Trophoblast cell (in vitro differentiated cells and primary cell): ENCODE measurements around the gene IL1R1.

Experiments
- DNase-seq, 2 donors: peaks; one replicate each; pipeline ENCODE4 v3.0.0-alpha.2; 2016
- H2AFZ ChIP-seq: 2 replicates; pipeline ENCODE4 v1.6.1; 2013; ENCODE audit warnings: low read length, moderate library complexity, mild to moderate bottlenecking; ENCODE audit not compliant: insufficient read depth, poor library complexity
- H2AK5ac ChIP-seq: 2 replicates; pipeline ENCODE4 v1.6.1; 2013; ENCODE audit warnings: mild to moderate bottlenecking, low read length
- H2BK120ac ChIP-seq: 2 replicates; pipeline ENCODE4 v1.6.1; 2013; ENCODE audit warnings: low read length, mild to moderate bottlenecking, moderate library complexity; ENCODE audit not compliant: insufficient read depth, poor library complexity
- H2BK12ac ChIP-seq: 2 replicates; pipeline ENCODE4 v1.6.1; 2013; ENCODE audit warnings: mild to moderate bottlenecking, low read length, moderate library complexity
- H2BK5ac ChIP-seq: 2 replicates; pipeline ENCODE4 v1.6.1; 2013; ENCODE audit warnings: low read length, low read depth, moderate library complexity, mild to moderate bottlenecking; ENCODE audit not compliant: poor library complexity
- H3K14ac ChIP-seq: 2 replicates; pipeline ENCODE4 v1.6.1; 2013; ENCODE audit warnings: mild to moderate bottlenecking, low read length
- H3K18ac ChIP-seq: 2 replicates; pipeline ENCODE4 v1.6.1; 2013; ENCODE audit warnings: mild to moderate bottlenecking, low read length
- H3K23ac ChIP-seq: 2 replicates; pipeline ENCODE4 v1.6.1; 2013; ENCODE audit warnings: low read length
- H3K27ac ChIP-seq: 2 replicates; pipeline ENCODE4 v1.5.1; 2013; ENCODE audit warnings: low read depth, mild to moderate bottlenecking, inconsistent platforms, low read length, moderate library complexity
- H3K27me3 ChIP-seq: 2 replicates; pipeline ENCODE4 v1.6.1; 2013; ENCODE audit warnings: inconsistent platforms, mild to moderate bottlenecking, low read length, moderate library complexity; ENCODE audit not compliant: insufficient read depth
- H3K36me3 ChIP-seq, 2 experiments: 1 replicate in 1 of 2; 2 replicates in 1 of 2; pipeline ENCODE4 v1.6.1; 2013; ENCODE audit warnings: low read length in 2 of 2, mild to moderate bottlenecking in 2 of 2, moderate library complexity in 1 of 2; ENCODE audit not compliant: insufficient read depth in 2 of 2, control insufficient read depth in 1 of 2
- H3K4ac ChIP-seq: 2 replicates; pipeline ENCODE4 v1.6.1; 2013; ENCODE audit warnings: low read depth, mild to moderate bottlenecking, low read length, moderate library complexity
- H3K4me1 ChIP-seq, 2 experiments: 1 replicate in 1 of 2; 2 replicates in 1 of 2; pipeline ENCODE4 v1.6.1; 2013; ENCODE audit warnings: low read length in 2 of 2, mild to moderate bottlenecking in 2 of 2, moderate library complexity in 1 of 2; ENCODE audit not compliant: insufficient read depth in 2 of 2, control insufficient read depth in 1 of 2
- H3K4me2 ChIP-seq: 2 replicates; pipeline ENCODE4 v1.6.1; 2013; ENCODE audit warnings: inconsistent platforms, mild to moderate bottlenecking, low read length, moderate library complexity
- H3K4me3 ChIP-seq: 2 replicates; pipeline ENCODE4 v1.5.1; 2013; ENCODE audit warnings: mild to moderate bottlenecking, low read depth, low read length, inconsistent platforms
- H3K79me1 ChIP-seq: one replicate; pipeline ENCODE4 v1.6.1; 2013; ENCODE audit warnings: low read length
- H3K79me2 ChIP-seq: 2 replicates; pipeline ENCODE4 v1.6.1; 2013; ENCODE audit warnings: low read length, mild to moderate bottlenecking; ENCODE audit not compliant: control insufficient read depth, insufficient read depth, poor library complexity
- H3K9ac ChIP-seq: 2 replicates; pipeline ENCODE4 v1.6.1; 2013; ENCODE audit warnings: mild to moderate bottlenecking, low read length
- H3K9me3 ChIP-seq: 2 replicates; pipeline ENCODE4 v1.6.1; 2013; ENCODE audit warnings: low read depth, mild to moderate bottlenecking, control low read depth, inconsistent platforms, low read length; ENCODE audit not compliant: insufficient read depth
- H4K12ac ChIP-seq: 2 replicates; pipeline ENCODE4 v1.6.1; 2013; ENCODE audit warnings: low read depth, mild to moderate bottlenecking, low read length, moderate library complexity
- H4K8ac ChIP-seq: 2 replicates; pipeline ENCODE4 v1.6.1; 2013; ENCODE audit warnings: low read depth, mild to moderate bottlenecking, low read length, moderate library complexity
- H4K91ac ChIP-seq: one replicate; pipeline ENCODE4 v1.6.1; 2013; ENCODE audit warnings: low read depth, mild to moderate bottlenecking, low read length, moderate library complexity
- WGBS: extraction: QIAGEN DNeasy Blood & Tissue Kit; methylation state at CpG from one replicate; pipeline ENCODE4 v1.1.7; 2013; ENCODE audit warnings: missing lambda C conversion rate; ENCODE audit not compliant: insufficient read length, insufficient coverage; ENCODE audit errors: extremely low coverage; 5-methylcytosine and 5-hydroxymethylcytosine counted together

The IL1R1 gene

DNA sequence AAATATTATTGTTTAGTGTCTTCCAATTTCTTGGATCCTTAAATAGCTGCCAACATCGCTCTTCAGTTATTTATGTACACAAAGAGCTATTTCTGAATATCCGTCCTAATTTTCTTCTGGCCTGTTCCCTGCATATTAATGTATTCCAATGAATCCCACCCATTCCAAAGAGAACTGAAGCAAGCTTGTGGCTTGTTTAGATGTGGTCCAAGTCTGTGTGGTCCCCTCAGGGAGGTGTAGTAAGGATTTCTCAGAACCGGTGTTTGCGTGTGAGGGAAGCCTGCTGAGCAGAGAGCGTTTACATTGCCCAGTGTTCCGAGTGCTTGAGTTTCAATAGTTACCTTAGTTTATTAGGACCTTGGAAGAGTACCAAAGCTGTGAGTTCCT lies 25.1 kb upstream of the IL1R1 start:
- no peak overlapping the region for H3K4me2 ChIP-seq
- no peak overlapping the region for H2BK5ac ChIP-seq
- no peak overlapping the region for H2AK5ac ChIP-seq
- no peak overlapping the region for H3K27ac ChIP-seq
- no peak overlapping the region for H4K91ac ChIP-seq
- H3K18ac ChIP-seq: no peak overlapping the region
- no peak overlapping the region for H3K4ac ChIP-seq
- no peak overlapping the region for H3K23ac ChIP-seq
- H2AFZ ChIP-seq: no peak overlapping the region
- no peaks in the 10 kb centered on the region for H3K36me3 ChIP-seq
- no peaks in the 10 kb centered on the region for H3K9me3 ChIP-seq
- no peak overlapping the region for H4K8ac ChIP-seq
- H3K27me3 ChIP-seq: no peaks in the 10 kb centered on the region
- no peak overlapping the region for H3K9ac ChIP-seq
- peaks cover 5% of the 10 kb centered on the region for H3K79me1 ChIP-seq
- H3K79me2 ChIP-seq: no peaks in the 10 kb centered on the region
- no peak overlapping the region for H3K14ac ChIP-seq
- no peak overlapping the region for H2BK12ac ChIP-seq
- no CpG with 5 or more reads among the region's 6 CpGs for WGBS
- no peak overlapping the region for H3K4me3 ChIP-seq
- H3K4me1 ChIP-seq: no peaks in the 10 kb centered on the region
- no peak overlapping the region for H4K12ac ChIP-seq
- no peak for DNase-seq
- no peak overlapping the region for H2BK120ac ChIP-seq

DNA sequence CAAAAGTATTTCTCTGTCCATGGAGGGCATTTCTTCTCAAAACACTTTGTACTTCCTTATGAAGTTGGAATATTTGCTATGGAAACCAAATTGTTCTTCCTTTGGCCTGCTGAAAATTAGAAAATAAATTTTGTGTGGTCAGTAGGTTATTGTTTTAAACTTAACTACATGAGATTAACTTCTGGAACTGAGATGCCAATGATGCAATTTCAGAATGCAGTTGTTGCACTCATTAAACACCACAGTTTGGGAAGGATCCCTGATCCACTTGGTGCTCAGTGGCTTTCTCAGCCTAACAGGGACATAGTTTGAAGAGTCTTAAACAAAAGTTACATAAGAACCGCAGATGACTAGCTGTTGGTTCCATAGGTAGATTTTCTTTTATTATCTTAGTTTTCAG lies 23.3 kb upstream of the IL1R1 start:
- H3K18ac ChIP-seq: no peak overlapping the region

DNA sequence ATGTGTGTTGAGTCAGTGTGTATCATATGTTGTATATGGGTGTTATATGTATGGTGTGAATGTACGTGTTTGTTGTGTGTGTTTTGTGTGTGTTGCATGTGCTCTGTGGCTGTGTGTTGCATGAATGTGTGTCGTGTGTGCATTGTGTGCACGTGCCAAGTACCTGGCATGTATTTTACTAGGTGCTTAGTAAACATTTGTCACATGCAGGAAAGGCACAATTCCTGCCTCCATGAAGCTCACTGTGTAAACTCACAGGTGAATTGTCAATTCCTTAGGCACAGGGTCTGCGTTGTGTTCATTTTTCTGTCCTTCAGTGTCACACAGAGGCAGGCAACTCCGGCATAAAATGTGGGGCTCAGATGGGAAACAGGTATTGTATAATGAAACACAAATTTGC lies 22.3 kb upstream of the IL1R1 start:
- no peak overlapping the region for H4K12ac ChIP-seq
- H3K4me2 ChIP-seq: no peak overlapping the region
- no peaks in the 10 kb centered on the region for H3K36me3 ChIP-seq
- H2BK5ac ChIP-seq: no peak overlapping the region
- no peaks in the 10 kb centered on the region for H3K4me1 ChIP-seq
- no peak overlapping the region for H3K14ac ChIP-seq
- H3K4me3 ChIP-seq: no peak overlapping the region
- H2AK5ac ChIP-seq: no peak overlapping the region
- H3K18ac ChIP-seq: no peak overlapping the region
- H3K9ac ChIP-seq: no peak overlapping the region
- no peaks in the 10 kb centered on the region for H3K9me3 ChIP-seq
- H4K91ac ChIP-seq: no peak overlapping the region
- H4K8ac ChIP-seq: no peak overlapping the region
- H3K27me3 ChIP-seq: no peaks in the 10 kb centered on the region
- no peak overlapping the region for H2BK12ac ChIP-seq
- 100% methylated on average over 1 of the region's 5 CpGs for WGBS
- H3K23ac ChIP-seq: no peak overlapping the region
- no peaks in the 10 kb centered on the region for H3K79me2 ChIP-seq
- DNase-seq: no peak
- peaks cover 2% of the 10 kb centered on the region for H3K79me1 ChIP-seq
- no peak overlapping the region for H2AFZ ChIP-seq
- H3K27ac ChIP-seq: no peak overlapping the region
- H3K4ac ChIP-seq: no peak overlapping the region
- H2BK120ac ChIP-seq: no peak overlapping the region

More for the DNA sequence above, 23.3 kb upstream of the IL1R1 start:
- Histone ChIP-seq H3K79me1 (peaks cover 2% of the 10 kb centered on the region), H3K9ac (no peak overlapping the region), H3K4me2 (no peak overlapping the region), H3K36me3 (no peaks in the 10 kb centered on the region), H3K79me2 (no peaks in the 10 kb centered on the region), H3K4ac (no peak overlapping the region), H2BK5ac (no peak overlapping the region), H3K23ac (no peak overlapping the region), H2BK120ac (no peak overlapping the region), H3K27ac (no peak overlapping the region), H4K12ac (no peak overlapping the region), H3K4me3 (no peak overlapping the region), H3K27me3 (no peaks in the 10 kb centered on the region), H2AK5ac (no peak overlapping the region), H3K4me1 (no peaks in the 10 kb centered on the region), H2BK12ac (no peak overlapping the region), H4K8ac (no peak overlapping the region), H4K91ac (no peak overlapping the region), H3K14ac (no peak overlapping the region), H2AFZ (no peak overlapping the region), H3K9me3 (no peaks in the 10 kb centered on the region)
- no peak for DNase-seq
- no CpG with 5 or more reads among the region's 1 CpG for WGBS

DNA sequence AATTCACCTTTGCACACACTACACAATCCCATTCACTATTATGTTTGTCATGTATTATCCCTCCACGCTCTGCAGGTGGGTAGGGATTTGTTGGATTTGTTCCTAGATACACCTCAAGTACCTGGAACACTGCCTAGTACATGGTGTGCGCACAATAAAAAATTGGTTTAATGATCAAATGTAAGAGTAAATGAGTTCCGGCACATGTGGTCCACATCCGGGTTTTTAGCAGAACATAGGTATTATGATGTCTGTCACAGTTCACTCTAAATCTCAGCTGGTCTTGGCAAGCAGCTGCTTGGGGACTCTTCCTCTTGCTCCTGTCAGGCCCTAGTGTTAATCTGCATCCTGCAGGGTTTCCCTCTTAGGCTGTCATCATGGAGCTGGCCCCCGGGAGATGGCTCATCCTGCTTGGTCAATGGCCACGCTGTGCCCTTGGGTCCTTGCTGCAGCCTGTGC lies 21.8 kb upstream of the IL1R1 start:
- Histone ChIP-seq H4K8ac (no peak overlapping the region), H3K27me3 (no peaks in the 10 kb centered on the region), H3K9ac (no peak overlapping the region), H4K12ac (no peak overlapping the region), H3K18ac (no peak overlapping the region), H3K9me3 (no peaks in the 10 kb centered on the region), H3K23ac (no peak overlapping the region), H3K79me1 (no peaks in the 10 kb centered on the region), H4K91ac (no peak overlapping the region), H3K27ac (no peak overlapping the region), H3K4me3 (no peak overlapping the region), H3K4ac (no peak overlapping the region), H2AFZ (no peak overlapping the region), H3K36me3 (no peaks in the 10 kb centered on the region), H3K4me1 (no peaks in the 10 kb centered on the region), H3K4me2 (no peak overlapping the region), H2BK5ac (no peak overlapping the region), H3K79me2 (no peaks in the 10 kb centered on the region), H2AK5ac (no peak overlapping the region), H3K14ac (no peak overlapping the region), H2BK120ac (no peak overlapping the region), H2BK12ac (no peak overlapping the region)
- peak in 1 of 2 donors; percentile 55 for DNase-seq
- WGBS: no CpG with 5 or more reads among the region's 6 CpGs
